Fibroblast of villous mesenchyme (primary cell): ENCODE results near the gene TMEM123. TPM values are rescaled to one million over a fixed set of nuclear protein-coding genes. Genes with fewer than 3 reads are reported as not detected.

Experiments used
- DNase-seq: peaks from one replicate; pipeline ENCODE4 v3.0.0-alpha.2; 2010; ENCODE audit warnings: low read depth
- H3K4me3 ChIP-seq: 2 replicates; pipeline ENCODE4 v1.5.1; 2011; ENCODE audit warnings: low read depth, mild to moderate bottlenecking, low read length
- total RNA-seq: library from RNA; depleted of rRNA; stranded (reverse); fragments of >200 nt; gene quantifications from 2 replicates; pipeline ENCODE4 v1.2.3, GENCODE V29; 2012
- TF ChIP-seq, protein P1 (sequence below): IDR thresholded peaks from 2 replicates; pipeline ENCODE4 v1.5.1; 2012; ENCODE audit warnings: low read depth, mild to moderate bottlenecking, low read length; ENCODE audit not compliant: insufficient read depth

Gene TMEM123
- total RNA-seq, 1 donor: 89.8 TPM

DNA sequence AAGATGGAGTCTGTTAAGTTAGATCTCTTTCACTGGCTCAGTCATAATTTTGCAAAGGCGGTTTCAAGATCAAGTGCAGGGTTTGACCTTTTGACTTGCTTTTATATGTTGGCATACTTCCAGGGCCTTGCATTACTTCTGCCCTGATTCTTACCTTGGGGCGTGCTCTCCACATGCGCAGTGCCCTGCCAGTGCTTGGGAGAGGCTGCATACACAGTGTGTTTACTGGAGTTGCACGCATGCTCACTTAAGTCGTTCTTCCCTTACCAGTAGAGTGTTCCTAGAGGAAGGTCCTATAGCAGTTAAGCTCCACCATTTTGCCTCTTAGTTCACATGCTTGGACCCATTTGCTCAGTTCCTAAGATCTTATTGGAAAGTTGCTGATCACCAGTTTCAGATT is 21.0 kb upstream of the TMEM123 start:
- no peak for DNase-seq
- no peak overlapping the region for H3K4me3 ChIP-seq
- TF ChIP-seq, protein P1, sequence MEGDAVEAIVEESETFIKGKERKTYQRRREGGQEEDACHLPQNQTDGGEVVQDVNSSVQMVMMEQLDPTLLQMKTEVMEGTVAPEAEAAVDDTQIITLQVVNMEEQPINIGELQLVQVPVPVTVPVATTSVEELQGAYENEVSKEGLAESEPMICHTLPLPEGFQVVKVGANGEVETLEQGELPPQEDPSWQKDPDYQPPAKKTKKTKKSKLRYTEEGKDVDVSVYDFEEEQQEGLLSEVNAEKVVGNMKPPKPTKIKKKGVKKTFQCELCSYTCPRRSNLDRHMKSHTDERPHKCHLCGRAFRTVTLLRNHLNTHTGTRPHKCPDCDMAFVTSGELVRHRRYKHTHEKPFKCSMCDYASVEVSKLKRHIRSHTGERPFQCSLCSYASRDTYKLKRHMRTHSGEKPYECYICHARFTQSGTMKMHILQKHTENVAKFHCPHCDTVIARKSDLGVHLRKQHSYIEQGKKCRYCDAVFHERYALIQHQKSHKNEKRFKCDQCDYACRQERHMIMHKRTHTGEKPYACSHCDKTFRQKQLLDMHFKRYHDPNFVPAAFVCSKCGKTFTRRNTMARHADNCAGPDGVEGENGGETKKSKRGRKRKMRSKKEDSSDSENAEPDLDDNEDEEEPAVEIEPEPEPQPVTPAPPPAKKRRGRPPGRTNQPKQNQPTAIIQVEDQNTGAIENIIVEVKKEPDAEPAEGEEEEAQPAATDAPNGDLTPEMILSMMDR: no peak

DNA sequence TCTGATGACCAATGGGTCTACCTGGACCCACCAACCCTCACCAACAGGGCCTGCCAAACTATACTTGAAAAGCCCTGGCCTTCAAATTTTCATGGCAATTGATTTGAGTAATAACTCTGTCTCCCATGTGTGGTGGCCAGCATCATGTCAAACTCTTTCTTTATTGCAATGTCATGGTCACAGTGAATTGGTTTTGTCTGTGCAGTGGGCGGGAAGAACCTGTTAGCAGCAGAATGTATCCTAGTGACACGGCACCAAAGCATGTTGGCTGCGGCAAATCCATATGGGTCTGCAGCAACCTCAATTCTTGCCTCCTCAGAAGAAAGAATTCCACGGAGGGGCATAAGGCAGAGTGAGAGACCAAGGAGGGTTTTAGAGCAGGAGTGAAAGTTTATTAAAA is 19.6 kb upstream of the TMEM123 start:
- no peak overlapping the region for H3K4me3 ChIP-seq
- TF ChIP-seq, protein P1: no peak
- no peak for DNase-seq

DNA sequence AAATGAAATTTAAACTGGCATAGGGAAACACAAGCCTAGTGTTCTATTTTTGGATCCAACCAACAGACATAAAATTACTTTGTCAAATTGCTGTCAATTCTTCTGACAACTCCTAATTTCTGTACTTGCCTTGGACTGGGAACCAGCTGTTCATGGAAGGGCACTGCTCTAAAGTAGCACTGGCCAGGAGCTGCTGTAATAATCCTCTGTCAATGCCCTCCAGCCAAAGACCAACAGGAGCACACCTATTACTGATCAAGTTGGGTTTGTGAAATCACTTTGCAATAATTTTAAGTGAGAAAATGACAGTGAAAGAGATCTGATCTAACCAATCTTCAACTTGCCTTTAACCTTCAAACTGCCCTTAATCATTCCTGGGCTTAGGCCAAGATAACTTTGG is 18.9 kb upstream of the TMEM123 start:
- TF ChIP-seq, protein P1: no peak
- DNase-seq: no peak
- H3K4me3 ChIP-seq: no peak overlapping the region

DNA sequence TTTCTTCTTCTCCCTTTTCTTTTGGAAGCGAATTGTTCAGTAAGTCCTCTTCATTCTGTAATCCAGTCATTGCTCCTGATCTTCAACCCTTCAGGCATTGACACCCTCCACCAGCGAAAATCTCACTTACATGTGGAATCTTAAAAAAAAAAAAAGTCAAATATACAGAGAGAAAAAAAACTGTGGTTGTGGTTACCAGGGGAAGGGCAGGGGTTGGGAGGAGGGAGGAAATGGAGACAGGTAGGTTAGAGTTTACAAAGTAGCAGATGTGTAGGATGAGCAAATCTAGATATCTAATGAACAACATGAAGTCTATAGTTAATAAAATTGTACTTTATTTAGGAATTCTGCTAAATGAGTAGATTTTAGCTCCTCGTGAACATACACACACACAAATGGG is 17.7 kb upstream of the TMEM123 start:
- TF ChIP-seq, protein P1: no peak
- no peak overlapping the region for H3K4me3 ChIP-seq
- DNase-seq: no peak

DNA sequence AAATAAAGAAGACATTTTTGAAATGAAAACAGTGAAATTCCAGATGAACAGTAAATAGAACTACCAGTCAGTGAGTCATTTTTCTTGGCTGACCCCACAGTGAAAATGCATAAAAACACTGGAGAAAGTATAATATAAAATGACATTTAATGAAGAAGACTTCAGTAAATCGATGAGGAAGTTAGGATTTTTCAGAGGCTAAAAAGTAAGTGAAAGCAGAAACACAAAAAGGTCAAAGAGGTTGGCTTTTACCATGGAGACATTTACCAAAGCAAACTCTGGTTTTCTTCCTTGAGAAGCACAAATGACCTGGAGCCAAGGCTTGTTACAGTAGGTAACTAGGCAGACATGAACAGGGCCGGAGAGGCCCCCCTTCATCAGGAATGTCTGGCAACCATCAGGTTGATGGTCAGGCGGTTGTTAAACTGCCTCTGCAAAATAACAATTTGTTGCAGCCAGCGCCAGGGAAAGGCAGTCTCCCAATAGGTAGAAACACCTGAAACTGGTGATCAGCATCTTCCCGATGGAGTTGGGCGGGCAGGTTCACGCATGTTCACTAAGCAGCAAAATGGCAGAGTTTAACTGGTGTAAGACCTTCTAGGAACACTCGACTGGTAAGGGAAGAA is 16.7 kb upstream of the TMEM123 start:
- TF ChIP-seq, protein P1: no peak

DNA sequence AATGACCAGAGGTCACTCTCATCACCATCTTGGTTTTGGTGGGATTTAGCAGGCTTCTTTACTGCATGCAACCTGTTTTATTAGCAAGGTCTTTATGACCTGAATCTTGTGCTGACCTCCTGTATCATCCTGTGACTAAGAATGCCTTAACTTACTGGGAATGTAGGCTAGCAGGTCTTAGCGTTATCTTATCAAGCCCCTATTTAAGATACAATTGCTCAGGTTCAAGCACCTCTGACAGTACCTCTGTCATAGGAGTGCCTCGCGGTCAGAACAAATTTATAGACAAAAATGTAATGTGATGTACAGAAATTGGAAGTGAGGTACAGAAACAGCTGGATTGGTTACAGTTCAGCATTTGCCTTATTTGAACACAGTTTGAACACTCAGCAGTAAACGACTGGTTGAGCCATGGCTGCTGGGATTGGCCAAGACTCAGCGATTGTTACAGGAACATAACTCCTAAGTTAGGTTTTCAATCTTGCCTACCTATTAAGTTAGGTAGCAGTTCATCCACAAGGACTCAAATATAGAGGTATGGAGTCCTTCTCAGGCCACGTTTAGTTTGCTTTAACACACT is 16.1 kb upstream of the TMEM123 start:
- TF ChIP-seq, protein P1: no peak
- no peak for DNase-seq
- H3K4me3 ChIP-seq: no peak overlapping the region

More for the DNA sequence above, 16.7 kb upstream of the TMEM123 start:
- H3K4me3 ChIP-seq: no peak overlapping the region
- DNase-seq: peak; percentile 81

DNA sequence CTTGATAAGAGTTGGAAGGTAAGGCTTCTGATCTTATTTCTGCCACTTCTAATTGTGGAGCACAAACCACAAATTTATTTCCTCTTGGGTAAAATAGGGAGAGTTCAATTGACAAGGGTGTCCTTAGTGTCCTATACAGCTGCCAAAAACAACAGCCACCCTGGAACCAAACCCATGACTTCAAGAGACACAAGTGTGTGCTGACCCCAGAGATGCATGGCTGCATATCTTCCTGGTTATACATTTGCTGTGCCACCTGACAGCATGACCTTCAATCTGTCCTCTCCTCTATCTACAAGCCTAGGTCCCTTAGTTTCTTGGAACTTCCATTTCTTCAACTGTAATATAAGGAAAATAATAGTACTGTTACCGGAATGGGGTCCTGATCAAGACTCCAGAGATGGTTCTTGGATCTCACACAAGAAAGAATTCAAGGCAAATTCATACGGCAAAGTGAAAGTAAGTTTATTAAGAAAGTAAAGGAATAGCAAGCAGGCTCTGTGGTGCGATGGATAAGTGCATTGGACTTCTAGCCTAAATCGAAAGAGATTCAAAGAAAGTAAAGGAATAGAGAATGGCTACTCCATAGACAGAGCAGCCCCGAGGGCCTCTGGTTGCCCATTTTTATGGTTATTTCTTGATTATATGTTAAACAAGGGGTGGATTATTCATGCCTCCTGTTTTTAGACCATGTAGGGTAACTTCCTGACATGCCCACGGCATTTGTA is 15.5 kb upstream of the TMEM123 start:
- no peak overlapping the region for H3K4me3 ChIP-seq
- TF ChIP-seq, protein P1: no peak
- no peak for DNase-seq
